GM18868 (cell line): Measurements from ENCODE around the gene FAM131B.
"Not testable (repeated sequence)": the region's sequence is repeated elsewhere in the genome, so short reads cannot be mapped to it uniquely, and the experiment has no call there.

ENCODE experiments used
- ATAC-seq: cut with Tn5 transposase; IDR thresholded peaks from one replicate; pipeline ENCODE4 v1.9.1; 2021; ENCODE audit warnings: mild to moderate bottlenecking, moderate library complexity; ENCODE audit not compliant: unreplicated experiment

Gene FAM131B

DNA sequence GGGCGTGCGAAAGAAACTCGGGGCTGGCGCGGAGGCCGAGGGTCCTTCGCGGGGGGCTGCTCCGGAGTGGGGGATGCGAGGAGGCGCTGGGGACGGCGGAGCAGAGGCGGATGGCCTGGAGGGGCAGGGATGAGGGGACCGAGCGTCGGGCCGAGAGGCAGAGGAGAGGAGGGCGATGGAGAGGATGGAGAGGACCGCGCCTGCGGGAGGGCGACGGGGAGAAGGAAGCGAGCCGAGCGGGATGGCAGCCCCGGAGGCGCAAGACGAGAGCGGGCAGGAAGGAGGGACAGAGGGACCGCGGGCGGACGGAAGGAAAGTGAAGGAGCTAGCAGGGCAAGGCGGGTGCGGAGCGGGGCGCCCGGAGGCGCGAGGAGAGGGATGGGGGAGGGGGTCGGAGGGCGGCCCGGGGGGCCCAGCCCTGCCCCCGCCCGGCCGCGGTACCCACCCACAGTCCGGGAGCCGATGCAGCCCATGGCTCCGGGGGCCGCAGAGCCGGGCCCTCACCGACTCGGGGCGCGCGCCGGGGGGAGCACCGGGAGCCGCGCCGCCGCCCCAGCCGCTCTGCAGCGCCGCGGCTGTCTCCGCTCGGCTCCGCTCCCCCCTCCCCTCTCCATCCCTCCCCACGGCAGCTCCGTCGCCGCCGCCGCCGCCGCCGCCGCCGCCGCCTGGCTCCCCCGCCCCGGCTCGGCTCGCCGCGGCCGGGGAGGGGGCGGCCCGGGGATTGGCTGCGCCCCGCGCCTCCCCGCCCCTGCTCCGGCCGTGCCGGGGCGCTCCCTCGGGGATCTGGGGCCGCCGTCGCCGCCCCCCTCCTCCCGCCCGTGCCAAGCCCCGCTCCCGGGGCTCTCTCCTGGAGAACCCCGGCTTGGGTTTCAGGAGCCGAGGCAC, at the start of gene FAM131B:
FAM131B (minus strand) TSS at position 583 of the 885 bp plus-strand sequence; CDS start at position 473, 110 bp downstream.
- peak; percentile 56 for ATAC-seq

DNA sequence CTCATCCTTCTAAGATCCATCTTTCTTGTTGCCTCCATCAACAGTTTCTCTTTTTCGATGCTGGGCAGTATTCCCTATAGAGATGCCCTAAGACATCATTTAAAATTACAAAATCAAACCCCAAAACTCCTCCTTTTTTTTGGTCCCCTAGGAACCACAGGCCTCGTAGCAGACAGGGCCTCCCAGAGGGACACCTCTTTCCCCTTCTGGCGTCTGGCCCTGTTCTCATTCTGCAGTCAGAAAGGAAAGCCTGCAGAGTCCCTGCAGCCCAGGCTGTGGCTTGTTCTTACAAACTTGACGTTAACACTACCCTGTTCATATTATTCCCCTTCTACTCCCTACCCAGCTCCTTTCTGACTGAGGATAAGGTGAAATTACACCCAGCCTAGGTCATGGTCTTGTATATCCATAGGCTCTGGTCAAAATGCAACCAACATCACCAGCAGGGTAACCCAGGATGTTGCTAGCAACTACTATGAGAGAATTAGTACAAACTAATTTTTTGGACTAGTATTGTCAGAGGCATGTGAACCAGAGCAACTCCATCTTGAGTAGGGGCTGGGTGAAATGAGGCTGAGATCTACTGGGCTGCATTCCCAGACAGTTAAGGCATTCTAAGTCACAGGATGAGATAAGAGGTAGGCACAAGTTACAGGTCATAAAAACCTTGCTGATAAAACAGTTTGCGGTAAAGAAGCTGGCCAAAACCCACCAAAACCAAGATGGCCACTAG, 49.6 kb upstream of the FAM131B start:
- no peak for ATAC-seq

- ATAC-seq, result no peak
These were observed 48.0 kb upstream of the FAM131B start for GRCh38 chr7:143410521-143411004.

DNA sequence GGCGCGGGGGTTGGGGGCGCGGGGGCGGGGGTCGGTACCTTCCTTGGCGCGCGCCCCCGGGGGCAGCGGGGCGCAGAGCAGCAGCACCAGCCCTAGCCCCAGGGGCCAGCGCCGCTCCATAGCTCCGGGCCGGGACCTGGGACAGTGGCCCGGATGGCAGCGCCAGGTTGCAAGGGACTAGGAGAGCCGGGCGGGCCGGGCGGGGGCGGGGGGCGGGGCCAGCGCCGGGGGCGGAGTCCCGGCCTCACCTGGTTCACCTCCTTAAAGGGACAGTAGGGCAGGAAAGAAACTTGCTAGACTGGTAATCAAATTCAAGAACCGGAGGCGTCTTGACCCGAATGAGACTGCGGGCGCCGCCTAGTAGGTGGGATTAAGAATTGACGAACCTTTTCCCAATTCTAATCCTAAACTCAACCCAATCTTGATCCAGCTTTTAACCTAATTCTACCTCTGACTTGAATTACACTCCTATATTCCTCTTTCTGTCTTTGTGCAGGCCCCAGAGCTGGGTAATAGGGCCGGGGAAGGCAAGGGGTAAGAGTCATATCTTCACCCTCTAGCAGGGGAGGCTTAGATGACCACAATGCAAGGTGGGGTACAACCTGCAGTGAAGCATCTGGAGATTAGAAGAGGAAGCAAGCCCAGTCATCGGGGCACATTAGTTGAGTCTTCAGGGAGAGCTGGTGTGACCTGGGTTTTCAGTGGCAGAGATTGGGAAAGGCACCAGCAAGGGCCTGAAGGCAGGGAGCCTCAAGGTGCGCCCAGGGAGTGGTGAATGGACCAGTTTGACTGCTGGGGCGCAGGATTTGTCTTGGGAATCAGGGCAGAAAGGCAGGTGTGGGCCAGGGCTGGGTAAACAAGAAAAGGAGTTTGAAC, 46.4 kb upstream of the FAM131B start, which contains the start of gene EPHA1:
EPHA1 (minus strand) TSS at position 171 of the 876 bp plus-strand sequence; CDS start at position 120, 51 bp downstream.
- no peak for ATAC-seq

- no peak for ATAC-seq
These were observed 45.8 kb upstream of the FAM131B start for GRCh38 chr7:143408252-143408685.

DNA sequence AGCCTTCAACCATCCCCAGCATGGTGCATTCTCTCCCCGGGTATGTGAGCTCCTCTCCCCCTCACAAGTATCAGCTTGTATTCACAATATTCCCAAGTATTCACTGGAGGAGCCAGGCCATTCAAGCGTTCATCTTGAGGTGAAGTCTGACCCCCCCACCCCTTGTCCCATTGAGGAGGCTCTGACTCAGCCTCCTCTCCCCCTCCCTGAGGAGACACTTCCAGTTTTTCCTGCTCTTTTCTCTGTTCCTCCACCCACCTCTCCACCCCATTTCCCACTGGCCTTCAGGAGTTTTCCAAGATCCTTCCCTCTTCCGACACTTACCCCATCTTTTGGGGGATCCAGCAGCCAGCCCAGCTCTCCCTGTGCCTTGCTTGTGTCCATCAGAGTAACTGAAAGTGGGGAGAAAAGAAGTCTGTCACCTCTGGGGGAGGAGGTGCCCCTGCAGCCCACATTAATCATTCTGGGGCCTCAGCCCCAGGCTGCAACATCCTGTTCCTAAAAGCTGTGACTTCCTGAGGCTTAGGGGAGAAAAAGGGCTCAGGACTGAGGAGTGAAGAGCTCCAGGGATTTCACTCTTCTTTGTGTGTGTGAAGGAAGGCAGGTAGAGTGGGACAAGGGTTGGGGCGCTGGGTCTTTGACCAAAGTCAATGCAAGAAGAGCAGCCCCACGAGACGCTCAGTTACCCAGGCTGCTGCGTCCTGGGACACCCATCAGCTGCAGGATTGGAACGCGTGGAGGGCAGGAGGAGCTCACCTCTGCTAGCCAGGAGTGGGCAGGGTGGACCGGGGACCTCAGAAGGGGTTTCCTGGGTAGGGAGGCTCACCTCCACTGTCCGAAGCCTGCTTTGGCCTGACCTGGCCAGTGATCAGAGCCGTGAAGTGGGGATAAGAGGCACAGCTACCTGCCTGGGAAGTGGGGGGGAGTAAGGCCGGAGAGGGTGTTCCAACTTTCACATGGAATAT, 45.1 kb upstream of the FAM131B start:
- ATAC-seq, result no peak

DNA sequence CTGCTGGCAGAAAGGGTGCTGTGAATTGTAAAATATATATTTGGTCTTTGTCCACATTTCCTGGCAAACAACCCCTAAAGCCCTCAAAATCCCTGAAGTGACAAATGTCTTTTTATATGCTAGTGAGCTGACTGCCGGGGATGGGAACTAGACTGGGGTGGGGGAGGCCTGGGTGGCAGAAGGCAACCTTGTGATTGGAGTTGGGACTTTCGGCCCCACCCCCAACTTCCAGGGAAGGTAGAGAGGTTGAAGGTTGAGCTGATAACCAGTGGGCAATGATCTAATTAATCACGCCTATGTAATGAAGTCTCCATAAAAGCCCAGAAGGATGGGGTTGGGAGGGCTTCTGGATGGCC, 43.5 kb upstream of the FAM131B start:
- ATAC-seq, result no peak

DNA sequence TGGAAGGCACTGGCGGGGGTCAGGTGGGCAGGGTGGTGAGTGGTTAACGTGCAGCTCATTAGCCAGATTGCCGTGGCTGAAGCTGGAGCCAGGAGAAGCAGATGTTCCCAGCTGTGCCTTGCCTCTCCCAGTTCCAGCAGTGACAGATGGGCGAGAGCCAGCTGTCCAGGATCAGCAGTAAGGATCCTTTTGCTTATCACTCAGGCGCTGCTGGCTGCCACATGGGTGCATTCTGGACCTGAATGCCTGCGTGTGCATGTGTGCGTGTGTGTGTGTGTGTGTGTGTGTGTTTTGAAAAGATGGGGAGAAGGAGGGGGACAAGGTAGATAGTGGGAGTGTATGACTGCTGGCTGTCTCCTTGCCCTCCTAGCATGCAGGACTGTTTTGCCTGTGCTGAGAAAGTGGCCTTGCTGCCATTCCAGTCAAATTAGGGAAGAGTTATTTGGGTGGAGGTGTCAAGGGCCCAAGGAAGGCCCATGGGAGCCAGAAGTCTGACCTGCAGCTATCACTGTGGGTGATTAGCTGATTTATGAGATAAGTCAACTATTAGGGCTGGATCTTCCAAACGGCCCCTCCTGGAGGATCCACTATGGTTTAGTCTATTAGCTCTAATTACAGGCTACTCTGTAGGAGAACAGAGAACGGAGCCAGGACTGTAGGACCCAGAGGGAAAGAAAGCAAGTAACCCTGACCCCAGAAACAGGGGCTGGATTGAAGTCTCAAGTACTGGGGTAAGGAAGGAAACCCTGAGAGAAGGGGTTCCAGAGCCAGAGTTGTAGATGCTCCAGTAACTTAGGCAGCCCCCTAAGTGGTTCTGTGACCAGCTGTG, 42.9 kb upstream of the FAM131B start:
- ATAC-seq, result no peak

DNA sequence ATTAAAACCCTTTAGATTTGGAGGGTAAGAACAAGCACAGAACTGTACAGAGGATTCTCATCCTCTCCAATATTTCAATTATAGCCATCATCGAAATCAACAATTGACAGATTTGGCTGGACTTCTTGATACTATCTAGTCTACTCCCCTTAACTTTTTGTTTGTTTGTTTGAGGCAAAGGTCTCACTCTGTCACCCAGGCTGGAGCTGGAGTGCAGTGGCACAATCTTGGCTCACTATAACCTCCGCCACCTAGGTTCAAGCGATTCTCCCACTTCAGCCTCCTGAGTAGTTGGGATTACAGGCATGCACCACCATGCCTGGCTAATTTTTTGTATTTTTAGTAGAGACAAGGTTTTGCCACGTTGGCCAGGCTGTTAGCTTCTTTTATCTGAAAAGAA, 39.7 kb upstream of the FAM131B start:
- not testable (repeated sequence) for ATAC-seq

- no peak for ATAC-seq
These were observed 38.8 kb upstream of the FAM131B start for GRCh38 chr7:143401265-143401664.

DNA sequence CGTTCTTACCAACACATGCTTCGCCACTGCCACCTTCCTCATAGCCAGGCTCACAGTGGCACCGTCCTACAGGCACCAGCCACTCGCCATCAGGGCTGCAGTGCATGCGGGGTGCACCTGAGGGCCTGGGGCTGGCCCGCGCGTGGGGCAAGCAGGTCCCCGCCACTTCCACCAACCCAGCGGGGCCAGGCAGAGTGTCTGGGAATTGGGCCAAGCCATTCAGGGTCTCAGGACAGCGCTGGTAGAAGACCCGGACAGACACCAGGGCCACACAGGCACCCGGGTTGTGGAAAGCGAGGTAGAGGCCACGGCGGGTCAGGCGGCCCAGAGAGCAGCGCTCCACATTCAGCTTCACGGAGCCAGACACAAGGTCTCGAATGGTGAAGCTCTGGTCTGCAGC, 37.1 kb upstream of the FAM131B start:
- no peak for ATAC-seq

- no peak for ATAC-seq
These were observed 36.6 kb upstream of the FAM131B start for GRCh38 chr7:143399151-143399550.

- no peak for ATAC-seq
These were observed 36.1 kb upstream of the FAM131B start for GRCh38 chr7:143398616-143399015.

- no peak for ATAC-seq
These were observed 35.4 kb upstream of the FAM131B start for GRCh38 chr7:143397710-143398530.

DNA sequence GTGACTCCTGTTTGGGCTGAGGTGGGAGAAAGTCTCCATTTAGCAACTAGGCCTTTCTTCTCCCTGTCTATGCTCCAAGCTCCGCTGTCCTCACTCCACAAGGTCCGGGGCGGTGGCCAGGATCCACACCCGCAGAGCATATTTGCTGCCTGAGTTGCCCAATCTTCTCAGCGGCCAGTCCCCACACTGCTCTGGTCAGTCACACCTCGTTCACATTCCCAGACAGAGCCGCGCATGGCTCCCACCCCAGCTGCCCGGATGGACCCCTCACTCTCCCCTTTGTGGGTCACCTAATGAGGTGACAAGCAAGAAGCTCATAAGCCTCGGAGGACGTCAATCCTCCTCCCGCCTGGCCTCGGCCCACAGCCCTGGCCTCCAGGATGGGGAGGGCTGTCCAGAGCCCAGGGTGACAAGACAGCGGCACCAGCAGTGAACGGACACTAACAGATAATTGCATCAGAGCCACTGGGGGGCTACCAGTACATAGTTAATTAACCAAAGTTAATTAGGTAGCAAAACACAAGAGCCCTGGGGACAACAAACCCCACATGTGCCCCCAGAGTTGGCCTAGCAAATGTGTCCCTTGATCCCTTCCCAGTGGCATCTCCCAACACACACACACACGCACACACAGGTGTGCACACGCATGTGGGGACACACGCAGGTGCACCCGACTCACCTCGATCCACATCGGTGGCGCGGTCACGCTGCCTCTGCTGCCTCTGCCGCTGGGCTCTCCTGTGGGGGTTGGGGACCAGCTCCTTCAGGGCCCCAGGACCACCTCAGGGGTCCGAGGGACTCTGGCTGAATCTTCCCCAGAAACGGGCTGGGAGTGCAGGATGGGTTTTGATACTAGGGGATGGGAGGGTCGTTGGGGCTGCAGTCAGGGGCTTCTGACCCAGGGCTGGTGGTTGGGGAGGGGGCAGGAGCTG, 34.4 kb upstream of the FAM131B start:
- no peak for ATAC-seq

DNA sequence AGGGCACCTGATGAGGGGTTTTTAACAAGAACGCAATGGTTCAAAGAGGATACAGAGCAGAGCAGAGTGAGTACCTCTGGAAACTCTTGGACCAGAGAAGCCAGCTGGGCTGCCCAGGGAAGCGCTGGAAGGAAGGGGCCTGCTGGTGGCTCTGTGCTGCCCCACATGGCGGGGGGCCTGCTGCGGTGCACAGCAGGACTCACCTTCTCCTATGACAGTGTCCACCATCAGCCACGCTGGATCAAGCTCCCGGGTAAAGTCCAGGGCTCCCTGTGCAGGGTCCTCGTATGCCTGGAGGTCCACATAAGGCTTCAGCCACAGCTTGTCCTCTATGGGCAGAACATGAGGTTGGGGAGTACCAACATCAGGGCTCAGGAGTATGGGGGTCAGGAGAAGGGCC, 33.7 kb upstream of the FAM131B start:
- no peak for ATAC-seq
